ENCODE results near the gene MLC1. TPM values are rescaled to one million over a fixed set of nuclear protein-coding genes. Genes with fewer than 3 reads are reported as not detected.

Gene MLC1
- polyA plus RNA-seq, 3 donors from 2014 or later = 64.8 to 123 (median 71.7) TPM

DNA sequence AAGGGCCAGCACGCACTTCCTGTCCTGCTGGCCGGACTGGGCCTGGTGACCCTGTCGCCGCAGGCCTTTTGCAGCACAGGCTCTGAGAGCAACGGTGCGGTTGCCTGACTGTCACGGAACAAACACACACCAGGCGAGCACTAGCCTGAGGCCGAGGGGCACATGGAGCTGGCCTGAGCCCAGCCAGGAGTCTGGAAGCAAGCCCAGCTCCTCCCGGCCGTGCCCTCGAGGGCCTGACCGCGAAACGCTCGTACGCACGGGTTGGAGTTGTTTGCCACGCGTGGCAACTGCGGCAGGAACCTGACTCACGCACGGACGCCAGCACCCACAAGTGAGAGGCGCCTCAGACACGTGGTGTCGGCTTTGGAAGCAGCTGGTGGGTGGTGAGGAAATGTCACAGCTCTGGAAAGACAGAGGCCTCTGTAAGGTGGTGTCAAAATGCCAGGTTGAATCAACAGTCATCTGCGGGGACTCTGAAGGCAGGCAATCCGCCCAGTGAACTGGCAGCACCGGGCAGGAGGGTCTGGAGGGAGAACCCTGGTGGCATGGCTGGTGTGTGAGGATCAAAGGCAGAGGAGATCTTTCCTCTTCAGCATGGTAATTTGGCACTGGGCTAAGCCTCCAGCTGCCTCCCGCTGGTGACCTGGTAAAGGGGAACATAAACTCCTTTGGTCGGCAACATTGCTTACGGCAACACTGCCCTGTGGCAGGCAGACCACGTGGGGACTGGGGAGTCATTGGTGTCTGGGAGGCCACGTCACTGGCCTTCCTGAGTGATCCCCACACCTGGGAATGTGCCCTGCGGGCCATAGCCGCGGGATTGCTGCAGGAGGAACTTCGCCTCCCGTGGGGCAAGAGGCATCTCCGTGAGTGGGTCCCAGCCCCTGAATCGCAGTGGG, 57.3 kb downstream of the MLC1 start:
- H3K27ac Mint-ChIP-seq = peak overlapping the region in 2 of 6 donors; percentile 55 to 61
- peak in 2 of 3 donors; percentile 44 to 46 for DNase-seq
- H3K36me3 Mint-ChIP-seq = no peaks in the 10 kb centered on the region
- H3K4me1 Mint-ChIP-seq = peaks cover 0 to 1% of the 10 kb centered on the region in 2 donors
- peaks cover 5 to 6% (median 5%) of the 10 kb centered on the region in 3 donors for H3K27me3 Mint-ChIP-seq (ENCODE audit: low read depth in 3 of 3)
- H3K4me3 Mint-ChIP-seq = peak overlapping the region in 1 of 5 donors; percentile 13
- no peaks in the 10 kb centered on the region for H3K9me3 Mint-ChIP-seq

DNA sequence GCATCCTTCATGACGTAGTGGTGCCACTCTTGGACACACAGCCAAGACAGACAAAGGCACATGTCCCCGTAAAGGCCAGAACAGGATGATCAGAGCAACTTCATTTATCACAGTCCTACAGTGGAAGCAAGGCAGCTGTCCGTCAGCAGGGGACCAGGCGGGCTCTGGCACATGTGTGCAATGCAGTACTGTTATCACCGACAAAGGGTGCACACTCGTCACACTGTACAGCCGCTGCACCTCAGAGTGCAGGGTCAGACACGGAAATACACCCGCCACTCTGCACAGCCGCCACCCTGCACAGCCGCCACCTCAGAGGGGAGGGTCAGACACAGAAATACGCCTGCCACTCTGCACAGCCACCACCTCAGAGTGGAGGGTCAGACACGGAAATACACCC, 59.2 kb downstream of the MLC1 start:
- no peak overlapping the region for H3K4me3 Mint-ChIP-seq

DNA sequence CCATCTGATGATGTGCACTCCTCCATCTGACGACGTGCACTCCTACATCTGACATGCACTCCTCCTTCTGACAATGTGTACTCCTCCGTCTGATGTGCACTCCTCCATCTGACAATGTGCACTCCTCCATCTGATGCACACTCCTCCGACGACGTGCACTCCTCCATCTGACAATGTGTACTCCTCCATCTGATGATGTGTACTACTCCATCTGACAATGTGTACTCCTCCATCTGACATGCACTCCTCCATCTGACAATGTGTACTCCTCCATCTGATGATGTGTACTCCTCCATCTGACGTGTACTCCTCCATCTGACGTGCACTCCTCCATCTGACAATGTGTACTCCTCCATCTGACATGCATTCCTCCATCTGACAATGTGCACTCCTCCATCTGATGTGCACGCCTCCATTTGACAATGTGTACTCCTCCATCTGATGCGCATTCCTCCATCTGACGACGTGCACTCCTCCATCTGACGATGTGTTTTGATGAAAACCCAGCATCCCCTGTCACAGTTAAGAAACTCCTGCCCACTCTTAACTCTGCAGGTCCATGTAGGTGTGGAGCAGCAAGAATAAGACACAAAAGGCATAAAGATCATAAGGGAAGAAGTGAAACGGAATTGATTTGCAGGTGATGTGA, 62.9 kb downstream of the MLC1 start:
- no peaks in the 10 kb centered on the region for H3K36me3 Mint-ChIP-seq
- H3K4me3 Mint-ChIP-seq = no peak overlapping the region
- H3K27me3 Mint-ChIP-seq (ENCODE audit: low read depth in 3 of 3) = peaks cover 0 to 3% (median 3%) of the 10 kb centered on the region in 3 donors
- H3K9me3 Mint-ChIP-seq = no peaks in the 10 kb centered on the region
- no peak for DNase-seq
- peaks cover 0 to 17% of the 10 kb centered on the region in 2 donors for H3K4me1 Mint-ChIP-seq
- no peak overlapping the region for H3K27ac Mint-ChIP-seq

More for the DNA sequence above, 59.2 kb downstream of the MLC1 start:
- DNase-seq = no peak
- H3K36me3 Mint-ChIP-seq = no peaks in the 10 kb centered on the region
- H3K27me3 Mint-ChIP-seq (ENCODE audit: low read depth in 3 of 3) = peaks cover 5 to 6% (median 5%) of the 10 kb centered on the region in 3 donors
- H3K4me1 Mint-ChIP-seq = peaks cover 0 to 1% of the 10 kb centered on the region in 2 donors
- no peak overlapping the region for H3K27ac Mint-ChIP-seq
- no peaks in the 10 kb centered on the region for H3K9me3 Mint-ChIP-seq

DNA sequence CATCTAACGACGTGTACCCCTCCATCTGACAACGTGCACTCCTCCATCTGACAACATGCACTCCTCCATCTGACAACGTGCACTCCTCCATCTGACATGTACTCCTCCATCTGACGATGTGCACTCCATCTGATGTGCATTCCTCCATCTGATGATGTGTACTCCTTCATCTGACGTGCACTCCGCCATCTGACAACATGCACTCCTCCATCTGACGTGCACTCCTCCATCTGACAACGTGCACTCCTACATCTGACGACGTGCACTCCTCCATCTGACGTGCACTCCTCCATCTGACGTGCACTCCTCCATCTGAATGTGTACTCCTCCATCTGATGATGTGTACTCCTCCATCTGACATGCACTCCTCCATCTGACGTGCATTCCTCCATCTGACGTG, 64.6 kb downstream of the MLC1 start:
- peaks cover 0 to 17% of the 10 kb centered on the region in 2 donors for H3K4me1 Mint-ChIP-seq
- H3K36me3 Mint-ChIP-seq = no peaks in the 10 kb centered on the region
- H3K27ac Mint-ChIP-seq = no peak overlapping the region
- no peak for DNase-seq
- H3K27me3 Mint-ChIP-seq (ENCODE audit: low read depth in 3 of 3) = peaks cover 0 to 3% (median 0%) of the 10 kb centered on the region in 3 donors
- H3K4me3 Mint-ChIP-seq = no peak overlapping the region
- H3K9me3 Mint-ChIP-seq = no peaks in the 10 kb centered on the region

DNA sequence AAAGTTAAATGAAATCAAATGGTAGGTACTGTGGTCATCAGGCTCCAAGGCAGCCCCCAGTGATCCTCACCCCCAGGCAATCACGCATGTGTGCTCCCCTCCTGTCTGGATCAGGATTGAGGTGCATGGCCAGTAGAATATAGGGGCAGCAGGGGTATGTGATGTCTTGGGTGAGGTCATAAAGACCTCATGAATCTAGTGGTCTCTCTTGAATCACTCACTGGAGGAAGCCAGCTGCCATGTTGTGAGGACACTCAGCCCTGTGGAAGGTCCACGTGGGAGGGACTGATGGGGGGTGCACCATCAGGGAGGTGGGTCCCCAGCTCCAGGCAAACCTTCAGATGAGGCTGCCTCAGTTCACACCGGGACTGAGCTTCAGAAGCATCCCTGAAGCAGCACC, 65.9 kb downstream of the MLC1 start:
- no peaks in the 10 kb centered on the region for H3K36me3 Mint-ChIP-seq
- no peaks in the 10 kb centered on the region for H3K9me3 Mint-ChIP-seq
- DNase-seq = no peak
- peak overlapping the region in 3 of 6 donors; percentile 58 to 87 (median 66) for H3K27ac Mint-ChIP-seq
- peaks cover 0 to 17% of the 10 kb centered on the region in 2 donors for H3K4me1 Mint-ChIP-seq
- peak overlapping the region in 2 of 5 donors; percentile 18 to 28 for H3K4me3 Mint-ChIP-seq
- peaks cover 0 to 3% (median 0%) of the 10 kb centered on the region in 3 donors for H3K27me3 Mint-ChIP-seq (ENCODE audit: low read depth in 3 of 3)

DNA sequence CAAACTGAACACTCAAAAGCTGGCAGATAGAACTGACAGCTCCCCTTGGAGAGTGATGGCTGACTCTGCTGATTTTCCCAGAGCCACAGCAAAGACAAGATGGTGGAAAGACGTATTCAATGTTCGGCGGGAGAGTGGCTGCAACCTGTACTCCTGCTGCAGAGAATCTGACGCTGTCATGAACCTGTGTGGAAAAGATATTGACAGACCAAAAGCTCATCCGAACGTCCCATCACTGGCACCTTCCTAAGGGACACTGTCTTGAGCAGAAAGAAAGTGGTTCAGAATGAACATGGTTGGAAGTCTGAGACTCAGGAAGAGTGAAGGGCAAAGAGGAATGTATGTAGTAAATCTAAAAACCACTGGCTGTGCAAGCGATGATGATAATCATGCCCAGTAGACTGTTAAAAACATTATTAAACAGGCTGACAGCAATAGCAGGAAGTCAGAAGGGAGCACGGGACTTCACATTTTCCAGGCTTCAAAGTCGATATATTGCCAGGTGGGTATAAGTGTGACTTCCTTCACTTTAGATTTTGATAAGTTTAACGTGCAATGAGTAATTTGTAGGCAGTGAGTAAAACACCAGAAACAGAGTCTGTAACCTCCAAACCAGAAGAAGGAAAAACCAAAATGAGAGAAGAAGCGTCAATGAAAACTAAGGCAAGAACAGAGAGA, 66.5 kb downstream of the MLC1 start:
- Mint-ChIP-seq H3K27me3 (ENCODE audit: low read depth in 3 of 3) (peaks cover 0 to 5% (median 0%) of the 10 kb centered on the region in 3 donors), H3K4me1 (peaks cover 0 to 17% of the 10 kb centered on the region in 2 donors), H3K27ac (peak overlapping the region in 4 of 6 donors; percentile 17 to 87 (median 62)), H3K36me3 (no peaks in the 10 kb centered on the region), H3K4me3 (peak overlapping the region; percentile 20 to 54 (median 28)), H3K9me3 (no peaks in the 10 kb centered on the region)
- DNase-seq = peak; percentile 34 to 48 (median 47)

DNA sequence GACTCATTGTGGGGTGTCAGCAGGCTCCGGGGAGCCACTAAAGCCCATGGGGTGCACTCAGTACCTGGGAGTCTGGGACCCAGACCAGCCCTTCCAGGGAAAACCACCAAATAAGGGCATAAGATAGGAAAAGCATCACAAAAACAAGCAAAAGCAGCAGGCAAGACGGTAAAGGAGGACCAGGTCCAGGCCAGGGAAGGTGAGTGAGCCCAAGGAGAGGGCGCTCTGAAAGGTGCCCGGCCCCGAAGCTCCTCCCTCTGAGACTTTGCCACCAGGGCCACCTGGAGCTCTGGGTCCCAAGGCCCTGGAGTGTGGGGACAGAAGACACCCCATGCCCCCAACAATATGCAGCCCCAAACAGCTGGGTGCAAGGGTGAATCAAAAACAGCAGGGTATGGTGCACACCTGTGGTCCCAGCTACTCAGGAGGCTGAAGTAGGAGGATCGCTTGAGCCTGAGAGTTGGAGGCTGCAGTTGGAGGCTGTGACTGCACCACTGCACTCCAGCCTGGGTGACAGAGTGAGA, 67.5 kb downstream of the MLC1 start:
- H3K36me3 Mint-ChIP-seq = no peaks in the 10 kb centered on the region
- no peak for DNase-seq
- H3K4me3 Mint-ChIP-seq = no peak overlapping the region
- peak overlapping the region in 1 of 6 donors; percentile 42 for H3K27ac Mint-ChIP-seq
- H3K4me1 Mint-ChIP-seq = peaks cover 0 to 17% of the 10 kb centered on the region in 2 donors
- H3K27me3 Mint-ChIP-seq (ENCODE audit: low read depth in 3 of 3) = peaks cover 0 to 5% (median 4%) of the 10 kb centered on the region in 3 donors
- no peaks in the 10 kb centered on the region for H3K9me3 Mint-ChIP-seq

DNA sequence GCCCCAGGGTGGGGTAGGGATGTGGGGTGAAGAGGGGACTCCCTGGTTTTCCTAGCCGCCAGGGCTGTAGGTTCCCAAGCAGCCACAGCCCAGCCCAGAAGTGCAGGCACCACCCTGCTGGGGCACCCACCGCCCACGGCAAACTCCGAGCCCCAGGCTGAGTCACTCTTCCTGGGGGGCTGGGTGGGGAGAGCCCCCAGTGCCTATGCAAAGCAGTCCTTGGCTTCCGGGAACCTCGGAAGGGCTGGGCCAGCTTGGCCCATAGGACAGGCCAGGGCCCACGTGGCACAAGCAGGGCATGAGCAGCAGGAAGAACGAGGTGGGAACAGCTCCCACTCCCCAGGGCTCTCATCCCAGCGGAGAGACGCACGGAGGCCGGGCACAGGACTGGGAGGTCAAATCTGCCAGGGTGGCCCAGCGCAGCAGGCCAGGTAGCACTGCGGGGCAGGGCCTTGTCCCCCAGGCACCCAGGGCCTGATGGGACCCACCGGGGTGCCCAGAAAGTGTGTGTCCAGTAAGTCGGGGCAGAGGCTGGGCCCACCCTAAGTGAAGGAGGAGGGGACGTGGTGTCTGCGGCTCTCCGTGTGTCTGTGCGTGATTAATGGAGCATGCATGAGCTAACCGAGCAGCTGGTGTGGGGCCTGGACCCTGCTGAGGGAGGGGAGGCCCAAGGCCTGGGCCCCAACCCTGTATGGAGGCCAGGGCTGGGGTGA, 68.1 kb downstream of the MLC1 start:
- no peak for DNase-seq
- H3K4me3 Mint-ChIP-seq = peak overlapping the region in 1 of 5 donors; percentile 33
- H3K27me3 Mint-ChIP-seq (ENCODE audit: low read depth in 3 of 3) = peaks cover 0 to 5% (median 4%) of the 10 kb centered on the region in 3 donors
- peaks cover 0 to 17% of the 10 kb centered on the region in 2 donors for H3K4me1 Mint-ChIP-seq
- H3K27ac Mint-ChIP-seq = no peak overlapping the region
- no peaks in the 10 kb centered on the region for H3K9me3 Mint-ChIP-seq
- no peaks in the 10 kb centered on the region for H3K36me3 Mint-ChIP-seq

DNA sequence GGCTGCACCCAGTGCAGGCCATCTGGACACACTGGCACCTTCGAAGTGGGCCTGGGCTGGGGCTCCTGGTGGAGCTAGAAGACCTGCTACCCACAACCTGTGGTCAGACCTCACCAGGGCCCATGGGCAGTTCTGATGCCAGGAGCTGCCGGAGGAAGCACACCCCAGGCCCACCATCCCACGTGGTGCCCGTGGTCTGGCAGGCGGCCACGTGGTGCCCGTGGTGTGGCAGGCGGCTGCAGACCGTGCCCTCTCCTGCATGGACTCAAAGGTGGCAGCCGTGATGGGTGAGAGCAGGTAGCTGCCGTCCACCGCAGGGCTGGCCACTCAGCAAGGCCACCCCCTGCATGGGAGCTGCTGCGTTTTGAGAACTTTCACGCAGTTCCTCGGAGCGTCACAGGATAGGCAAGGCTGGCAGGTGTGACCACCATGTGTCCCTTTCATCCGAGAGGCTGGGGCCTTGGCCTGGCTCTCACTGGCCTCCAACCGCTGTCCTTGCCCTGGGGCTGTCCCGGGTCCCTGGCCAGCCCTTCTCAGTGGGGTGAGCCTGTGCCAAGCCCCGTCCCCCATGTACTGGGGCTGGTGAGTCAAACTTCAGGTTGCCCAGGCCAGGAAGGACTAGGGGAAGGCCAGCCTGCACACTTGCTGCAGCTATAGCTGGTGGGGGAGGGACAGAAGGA, 68.8 kb downstream of the MLC1 start:
- Mint-ChIP-seq H3K36me3 (no peaks in the 10 kb centered on the region), H3K9me3 (peaks cover 0 to 1% (median 0%) of the 10 kb centered on the region in 6 donors), H3K27ac (no peak overlapping the region), H3K4me1 (peaks cover 0 to 18% of the 10 kb centered on the region in 2 donors), H3K27me3 (ENCODE audit: low read depth in 3 of 3) (peaks cover 0 to 7% (median 4%) of the 10 kb centered on the region in 3 donors), H3K4me3 (no peak overlapping the region)
- peak; percentile 31 to 52 (median 39) for DNase-seq

DNA sequence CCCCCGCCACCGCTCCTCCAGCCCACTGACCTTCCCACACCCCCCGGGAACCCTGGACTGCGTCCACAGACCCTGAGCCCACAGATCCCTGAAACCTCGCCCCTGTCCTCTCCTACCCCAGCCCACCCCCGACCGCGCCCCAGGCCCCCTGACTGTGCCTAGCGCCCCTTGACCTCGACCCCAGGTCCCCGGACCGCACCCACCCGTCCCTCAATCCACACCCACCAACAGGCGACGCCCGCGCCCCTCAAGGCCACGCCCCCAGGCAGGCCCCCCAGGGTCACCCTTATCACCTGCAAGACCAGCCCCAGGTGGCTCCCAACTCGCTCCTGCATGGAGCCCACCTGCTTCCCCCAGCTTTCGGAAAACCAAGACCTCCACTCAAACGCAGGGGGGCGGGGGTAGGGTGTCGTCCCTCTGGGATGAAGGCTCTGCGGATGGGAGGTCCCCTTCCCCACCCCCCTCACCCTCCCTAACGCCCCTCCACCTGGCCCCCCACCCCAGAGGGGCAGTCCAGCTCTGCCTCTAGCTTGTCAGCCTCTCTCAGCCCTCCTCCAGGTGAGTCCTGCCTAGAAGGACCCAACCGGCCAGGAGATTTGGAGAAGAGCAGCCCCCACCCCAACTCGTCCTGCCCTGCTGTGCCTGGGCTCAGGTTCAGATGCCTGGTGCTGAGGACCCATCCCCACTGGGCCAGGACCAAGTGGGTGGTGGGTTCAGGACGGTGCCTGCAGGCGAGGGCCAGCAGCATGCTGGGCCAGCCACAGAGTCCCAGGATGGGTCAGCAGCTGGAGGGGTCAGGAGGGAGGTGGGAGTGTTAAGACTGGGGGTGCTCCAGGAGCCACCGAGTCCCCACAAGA, 69.5 kb downstream of the MLC1 start:
- Mint-ChIP-seq H3K27me3 (ENCODE audit: low read depth in 3 of 3) (peaks cover 0 to 10% (median 4%) of the 10 kb centered on the region in 3 donors), H3K36me3 (no peaks in the 10 kb centered on the region), H3K27ac (no peak overlapping the region), H3K4me1 (peaks cover 0 to 20% of the 10 kb centered on the region in 2 donors), H3K4me3 (no peak overlapping the region), H3K9me3 (peaks cover 0 to 1% (median 0%) of the 10 kb centered on the region in 6 donors)
- DNase-seq = no peak

DNA sequence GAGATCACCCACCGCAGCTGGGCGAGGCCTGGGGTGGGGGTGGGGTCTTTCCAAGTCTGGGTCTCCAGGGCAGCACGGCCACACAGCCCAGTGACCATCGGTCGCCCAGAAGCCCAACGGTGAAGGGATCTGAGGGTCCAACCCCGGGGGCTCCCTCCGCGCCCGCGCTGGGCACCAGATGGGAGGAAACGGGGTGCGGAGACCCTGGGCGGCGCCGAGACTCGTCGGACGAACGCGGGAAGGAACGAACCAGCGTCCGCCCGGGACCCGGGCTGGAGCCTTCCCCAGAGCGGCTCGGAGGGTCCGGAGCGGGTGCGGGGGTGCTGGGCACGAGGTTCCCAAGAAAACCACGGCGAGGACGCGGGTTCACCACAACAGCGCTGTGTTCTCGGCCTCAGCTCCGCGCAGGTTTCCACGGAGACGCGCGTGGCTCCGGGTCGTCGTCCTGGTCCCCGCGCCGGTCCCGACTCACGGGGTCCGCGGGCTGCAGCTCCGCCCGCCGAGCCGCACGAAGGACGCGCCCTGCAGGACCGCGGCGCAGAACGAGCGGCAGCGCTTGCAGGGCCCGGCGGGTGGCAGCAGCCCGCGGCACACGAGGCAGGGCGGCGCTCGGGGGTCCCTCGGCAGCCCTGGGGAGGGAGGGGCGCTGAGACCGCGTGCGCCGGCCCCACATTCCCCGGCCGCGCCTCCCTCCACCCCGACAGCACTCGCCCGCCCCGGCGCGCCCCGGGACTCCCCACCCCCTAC, 70.4 kb downstream of the MLC1 start:
- Mint-ChIP-seq H3K4me1 (peaks cover 0 to 20% of the 10 kb centered on the region in 2 donors), H3K4me3 (no peak overlapping the region), H3K27ac (no peak overlapping the region), H3K27me3 (ENCODE audit: low read depth in 3 of 3) (peaks cover 0 to 10% (median 5%) of the 10 kb centered on the region in 3 donors), H3K9me3 (peaks cover 0 to 1% (median 0%) of the 10 kb centered on the region in 6 donors), H3K36me3 (no peaks in the 10 kb centered on the region)
- no peak for DNase-seq

All from immature natural killer cell (primary cell).